Astrocyte of the spinal cord (primary cell): ENCODE data around the gene FASTKD1.

ENCODE experiments used
- DNase-seq: peaks from one replicate; pipeline ENCODE4 v3.0.0; 2011; ENCODE audit warnings: low read depth, low spot score
- H3K4me3 ChIP-seq: 2 replicates; pipeline ENCODE4 v1.5.1; 2011; ENCODE audit warnings: low read depth, mild to moderate bottlenecking, low read length, moderate library complexity
- CTCF ChIP-seq: IDR thresholded peaks from 2 replicates; pipeline ENCODE4 v1.5.1; 2012; ENCODE audit warnings: low read depth, mild to moderate bottlenecking, low read length, inconsistent platforms
- in situ Hi-C: cut with HindIII; loops from 2 replicates; pipeline ENCODE4 v1.10.0; 2017; ENCODE audit warnings: low sequenced_read_pairs

Gene FASTKD1

GRCh38 chr2:169513926-169514325 lies 59.7 kb downstream of the FASTKD1 start:
- TF ChIP-seq CTCF: no peak
- in situ Hi-C loops: no loop called here
- DNase-seq: peak; percentile 3
- no peak overlapping the region for H3K4me3 ChIP-seq

GRCh38 chr2:169513094-169513493 lies 60.6 kb downstream of the FASTKD1 start:
- TF ChIP-seq CTCF: no peak
- in situ Hi-C loops: no loop called here
- no peak for DNase-seq
- H3K4me3 ChIP-seq: no peak overlapping the region

GRCh38 chr2:169512525-169512924 lies 61.1 kb downstream of the FASTKD1 start:
- H3K4me3 ChIP-seq: no peak overlapping the region
- no peak for TF ChIP-seq CTCF
- in situ Hi-C loops: no loop called here
- peak; percentile 12 for DNase-seq

GRCh38 chr2:169511818-169512217 lies 61.8 kb downstream of the FASTKD1 start:
- TF ChIP-seq CTCF: no peak
- in situ Hi-C loops: no loop called here
- no peak for DNase-seq

GRCh38 chr2:169510496-169510895 lies 63.2 kb downstream of the FASTKD1 start:
- no peak for DNase-seq
- H3K4me3 ChIP-seq: no peak overlapping the region
- in situ Hi-C loops: no loop called here
- no peak for TF ChIP-seq CTCF

More at GRCh38 chr2:169511818-169512217, 61.8 kb downstream of the FASTKD1 start:
- no peak overlapping the region for H3K4me3 ChIP-seq

GRCh38 chr2:169509955-169510354 lies 63.7 kb downstream of the FASTKD1 start:
- in situ Hi-C loops: no loop called here

More at GRCh38 chr2:169509955-169510354, 63.7 kb downstream of the FASTKD1 start:
- TF ChIP-seq CTCF: no peak
- DNase-seq: no peak
- no peak overlapping the region for H3K4me3 ChIP-seq
